HTR-8/SVneo (cell line): ENCODE measurements around the gene CACNA1C.

Experiments used
- DNase-seq: peaks from one replicate; pipeline ENCODE4 v3.0.0; 2011; ENCODE audit warnings: low spot score, mixed read lengths; ENCODE audit not compliant: insufficient read length
- FAIRE-seq: peaks from 2 replicates; lab custom pipeline; 2011; peaks lifted over from hg19 to GRCh38; lab: Jason Lieb, UNC

CACNA1C gene

GRCh38 chr12:2631653-2632350 is 579.0 kb downstream of the CACNA1C start:
- FAIRE-seq = no peak

GRCh38 chr12:2633176-2633824 is 580.5 kb downstream of the CACNA1C start:
- FAIRE-seq = no peak
- DNase-seq = no peak

More at GRCh38 chr12:2631653-2632350, 579.0 kb downstream of the CACNA1C start:
- DNase-seq = no peak

DNA sequence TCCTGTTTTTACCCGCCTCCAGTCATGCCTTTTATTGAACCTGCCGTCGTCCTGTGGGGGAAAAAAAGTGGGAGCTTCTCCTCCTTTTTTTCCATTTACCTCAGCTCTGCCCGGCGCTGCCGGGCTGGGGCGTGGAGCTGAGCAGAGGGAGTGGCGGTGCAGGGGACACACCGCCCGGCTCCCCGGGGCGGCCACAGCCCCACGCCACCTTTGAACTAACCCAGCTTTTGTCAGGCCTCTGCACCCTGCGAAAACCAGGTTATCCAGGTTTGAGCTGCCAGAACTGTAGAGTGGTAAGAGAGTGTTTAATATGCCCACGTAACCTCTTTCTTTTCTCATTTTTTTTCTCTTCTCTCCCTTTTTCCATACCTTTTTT is 581.0 kb downstream of the CACNA1C start:
- no peak for FAIRE-seq

GRCh38 chr12:2634471-2634870 is 581.7 kb downstream of the CACNA1C start:
- no peak for DNase-seq
- FAIRE-seq = no peak

More for the DNA sequence above, 581.0 kb downstream of the CACNA1C start:
- no peak for DNase-seq

DNA sequence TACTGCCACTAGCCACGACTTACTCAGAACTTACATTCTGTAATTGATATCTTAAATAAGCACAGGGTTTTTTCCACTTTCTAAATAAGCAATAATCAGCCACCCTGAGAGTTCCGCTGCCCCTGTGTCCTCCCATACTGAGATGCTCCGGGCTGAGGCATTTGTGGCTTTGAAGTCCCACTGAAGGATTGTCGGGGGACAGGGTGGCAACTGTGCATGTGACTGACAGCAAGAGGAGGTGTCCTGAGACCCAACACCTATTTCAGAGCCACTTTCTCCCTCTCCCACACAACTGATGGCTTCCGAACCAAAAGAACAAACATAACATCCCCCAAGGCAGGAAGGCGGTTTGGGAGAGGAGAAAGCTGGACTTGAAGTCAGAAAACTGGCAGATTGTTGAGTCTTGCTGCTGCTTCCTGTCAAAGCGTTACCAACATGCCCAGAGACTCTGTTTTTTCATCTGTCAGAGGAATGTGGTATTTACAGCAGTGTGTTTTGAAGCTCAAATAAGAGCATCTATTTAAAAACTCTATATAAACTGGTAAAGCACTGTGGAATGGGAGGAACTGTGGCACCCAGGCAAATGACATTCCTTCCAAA is 584.1 kb downstream of the CACNA1C start:
- no peak for DNase-seq
- FAIRE-seq = no peak

- FAIRE-seq = no peak
- no peak for DNase-seq
These were observed 584.6 kb downstream of the CACNA1C start for GRCh38 chr12:2637371-2637770.

DNA sequence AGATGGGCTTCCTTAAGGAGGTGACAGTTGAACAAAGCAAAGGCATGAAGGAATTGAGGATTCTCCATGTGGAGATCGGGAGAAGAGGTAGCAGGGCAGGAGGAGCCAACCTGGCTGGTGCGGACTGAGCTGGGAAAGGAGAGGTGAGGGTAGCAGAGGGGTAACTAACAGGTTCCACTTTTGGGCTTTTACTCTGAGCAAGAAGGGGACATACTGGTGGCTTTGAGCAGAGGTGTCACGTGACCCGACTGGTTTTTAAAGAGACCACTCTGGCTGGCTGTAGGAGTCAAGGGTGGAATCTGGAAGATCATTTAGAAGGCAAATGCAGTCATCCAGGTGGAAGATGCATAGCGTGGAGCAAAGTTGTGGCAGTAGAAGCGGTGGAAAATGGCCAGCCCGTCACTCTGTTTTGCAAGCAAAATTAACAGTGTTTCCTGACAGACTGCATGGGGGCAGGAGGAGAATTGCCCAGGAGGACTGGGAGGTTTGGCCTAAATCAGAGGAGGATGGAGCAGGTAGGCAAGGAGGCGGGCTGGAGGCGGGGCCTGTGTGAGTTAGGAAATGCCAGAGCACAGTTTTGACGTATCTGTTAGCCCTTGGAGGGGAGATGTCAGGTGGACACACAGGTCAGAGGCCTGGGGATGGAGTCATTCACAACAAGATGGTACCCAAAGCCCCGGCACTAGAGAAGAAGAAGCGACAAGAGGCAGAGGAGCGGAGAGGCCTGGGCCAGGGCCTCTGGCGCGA is 585.7 kb downstream of the CACNA1C start:
- FAIRE-seq (no peak), DNase-seq (no peak)

DNA sequence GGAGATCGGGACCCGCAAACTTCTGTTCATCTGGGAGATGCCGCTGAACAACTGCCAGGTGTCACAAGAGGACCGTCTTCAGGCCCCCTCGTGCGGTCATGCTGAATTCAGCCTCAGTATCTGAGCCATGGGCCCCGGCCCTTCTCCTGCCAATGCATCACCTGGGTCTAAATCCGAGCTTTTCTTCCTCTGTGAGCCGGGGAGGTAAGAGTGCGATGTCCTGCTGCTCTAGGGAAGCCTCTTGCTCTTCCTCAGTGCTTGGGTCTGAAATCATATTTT is 586.2 kb downstream of the CACNA1C start:
- FAIRE-seq = no peak
- DNase-seq = no peak

DNA sequence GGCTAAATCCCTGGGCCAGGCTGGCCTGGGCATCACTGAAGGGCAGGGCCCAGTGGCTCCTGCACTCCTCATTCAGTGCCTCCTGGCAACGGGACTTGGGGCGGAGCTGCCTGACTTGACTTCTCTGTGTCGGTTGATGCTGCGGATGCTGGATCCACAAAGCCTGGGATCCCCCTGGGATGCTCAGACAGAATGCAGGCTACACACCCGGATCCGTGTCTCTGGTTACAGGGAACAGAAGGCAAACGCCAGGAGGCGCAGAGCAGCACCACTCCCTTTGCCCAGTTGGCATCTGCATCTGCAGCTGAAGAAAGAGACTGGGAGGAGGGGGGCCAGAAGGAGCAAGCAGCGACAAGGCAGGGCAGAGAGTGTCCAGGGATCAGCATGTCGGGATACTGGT is 587.5 kb downstream of the CACNA1C start:
- no peak for DNase-seq
- no peak for FAIRE-seq

GRCh38 chr12:2640709-2641108 is 587.9 kb downstream of the CACNA1C start:
- FAIRE-seq = peak; percentile 99

GRCh38 chr12:2641207-2641606 is 588.4 kb downstream of the CACNA1C start:
- FAIRE-seq (no peak), DNase-seq (peak; percentile 57)

More at GRCh38 chr12:2640709-2641108, 587.9 kb downstream of the CACNA1C start:
- DNase-seq = peak; percentile 96

DNA sequence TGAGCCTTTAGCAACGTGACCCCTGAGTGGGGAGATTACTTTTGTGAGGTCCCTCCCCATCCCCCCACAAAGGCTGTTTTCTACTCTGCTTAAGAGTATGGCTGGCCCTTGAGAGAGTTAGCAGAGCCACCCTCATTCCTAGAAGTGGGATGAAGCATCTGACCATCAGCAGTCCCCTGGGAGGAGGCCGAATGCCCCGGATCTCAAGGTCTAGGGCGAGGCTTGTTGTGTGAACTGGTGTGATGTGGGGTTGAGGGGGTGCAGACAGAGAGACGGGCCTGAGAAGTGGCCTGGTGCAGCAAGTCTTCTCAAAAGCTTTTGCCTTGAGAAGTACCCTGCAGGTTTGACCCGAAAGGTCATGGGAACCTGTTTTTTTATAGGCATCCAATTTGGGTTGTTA is 589.0 kb downstream of the CACNA1C start:
- no peak for FAIRE-seq
- no peak for DNase-seq

DNA sequence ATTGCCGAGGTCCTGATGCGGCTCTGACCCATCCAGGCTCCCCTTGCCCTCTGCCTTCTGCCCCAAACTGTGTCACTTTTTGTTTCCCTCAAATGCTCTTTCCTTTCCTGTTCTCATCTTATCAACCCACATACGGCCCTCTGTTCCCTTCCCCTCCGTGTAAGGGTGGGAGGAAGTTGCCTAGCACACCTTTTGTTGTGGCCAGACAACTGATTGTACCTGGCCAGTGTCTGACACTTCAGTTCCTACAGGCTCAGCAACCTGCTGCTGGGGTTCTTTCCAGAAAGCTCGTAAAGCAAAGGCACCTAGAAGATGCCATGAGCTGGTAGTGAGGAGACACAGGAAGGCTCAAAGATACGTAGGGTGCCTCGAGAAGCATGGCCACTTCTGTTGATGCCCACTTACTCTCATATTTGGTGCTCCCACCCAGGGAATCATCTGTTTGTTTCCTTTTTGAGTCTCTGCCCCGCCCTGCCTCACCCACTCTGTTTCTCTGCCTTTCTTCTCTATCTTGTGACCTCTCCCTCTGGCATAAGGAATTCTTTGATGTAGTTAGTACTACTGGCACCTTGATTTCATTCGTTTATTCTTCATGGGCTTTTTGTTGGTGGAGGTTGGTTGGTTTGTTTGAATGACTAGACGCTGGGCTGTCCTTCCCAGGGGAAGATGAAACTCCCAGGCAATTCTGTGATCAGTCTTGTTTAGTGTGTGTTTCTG is 589.5 kb downstream of the CACNA1C start:
- FAIRE-seq (no peak), DNase-seq (no peak)

- no peak for DNase-seq
- FAIRE-seq = no peak
These were observed 590.2 kb downstream of the CACNA1C start for GRCh38 chr12:2642896-2643425.

DNA sequence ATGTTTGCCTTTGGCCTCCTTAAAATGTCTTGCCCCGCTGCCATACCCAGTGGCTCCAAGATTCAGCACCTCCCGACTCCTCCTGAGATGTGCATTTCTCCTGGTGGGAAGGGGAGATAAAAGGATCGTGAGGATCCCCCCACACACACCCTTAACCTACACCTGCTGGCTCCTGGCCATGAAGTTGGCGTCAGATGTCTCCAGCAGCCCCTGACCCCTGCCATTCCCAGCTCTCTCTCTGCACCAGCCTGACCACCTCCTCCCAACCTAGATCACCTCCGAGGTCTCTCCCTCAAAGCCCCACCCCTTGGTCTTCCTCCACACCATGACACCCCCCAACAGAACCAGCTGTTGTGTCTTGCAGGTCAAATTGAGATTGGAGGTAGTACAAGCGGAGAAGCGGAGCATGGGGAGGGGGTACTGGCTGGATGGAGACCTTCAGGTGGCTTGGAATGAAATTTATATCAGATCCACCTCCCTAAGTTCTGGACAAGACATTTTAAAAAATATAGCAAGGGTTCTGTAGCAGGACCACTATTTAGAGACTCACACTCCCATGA is 590.9 kb downstream of the CACNA1C start:
- FAIRE-seq (no peak), DNase-seq (no peak)

DNA sequence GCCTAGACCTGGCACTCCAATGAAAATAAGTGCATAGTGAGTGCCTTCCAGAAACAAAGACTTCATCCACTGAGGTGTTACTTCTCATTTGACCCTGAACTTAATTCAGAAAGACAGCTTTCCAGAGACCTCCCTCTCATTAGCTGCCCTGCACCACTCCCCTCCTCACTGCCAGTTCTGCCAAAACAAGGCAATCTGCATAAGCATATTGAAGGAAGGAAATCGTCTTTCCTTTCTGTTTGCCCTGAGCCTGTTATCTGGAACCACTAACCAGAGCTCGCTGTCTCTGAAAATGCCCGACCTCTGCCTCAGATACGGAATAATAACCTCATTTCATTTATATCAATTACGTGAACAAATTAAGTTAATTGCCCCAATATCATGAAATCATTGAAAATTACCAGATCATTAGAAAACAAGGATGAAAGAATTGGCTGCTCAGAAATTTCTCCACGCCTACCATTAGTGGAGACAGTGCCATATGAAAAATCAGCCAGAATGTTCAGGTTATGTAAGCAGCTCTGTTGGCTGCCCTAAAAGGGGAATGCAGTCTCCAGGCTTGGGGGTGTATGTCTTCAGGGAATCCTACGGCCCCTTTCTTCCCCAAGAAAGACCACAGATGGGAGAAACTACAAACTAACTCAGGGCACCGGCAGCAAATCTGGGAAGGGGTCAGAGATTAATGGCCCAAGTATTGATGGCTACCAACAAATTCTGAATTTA is 592.1 kb downstream of the CACNA1C start:
- DNase-seq (no peak), FAIRE-seq (peak; percentile 9)

DNA sequence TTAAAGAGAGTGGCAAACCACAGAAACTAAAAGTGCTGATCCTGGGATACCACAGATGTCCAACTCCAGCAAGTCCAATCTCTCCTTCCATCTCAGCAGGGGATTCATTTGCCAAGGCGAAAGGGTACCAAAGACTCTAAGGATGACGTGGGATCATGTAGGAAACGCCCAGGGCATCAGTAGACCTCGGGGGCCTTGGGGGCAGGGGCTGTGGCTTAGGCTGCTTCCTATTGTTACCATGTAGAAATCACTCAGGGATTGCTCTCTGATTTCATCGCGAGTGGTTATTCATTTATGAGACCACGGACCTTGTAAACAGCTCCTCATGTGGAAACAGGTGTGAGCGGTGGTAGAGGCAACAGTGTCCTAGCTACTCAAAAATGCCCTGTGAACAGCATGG is 592.7 kb downstream of the CACNA1C start:
- FAIRE-seq = no peak
- DNase-seq = no peak

DNA sequence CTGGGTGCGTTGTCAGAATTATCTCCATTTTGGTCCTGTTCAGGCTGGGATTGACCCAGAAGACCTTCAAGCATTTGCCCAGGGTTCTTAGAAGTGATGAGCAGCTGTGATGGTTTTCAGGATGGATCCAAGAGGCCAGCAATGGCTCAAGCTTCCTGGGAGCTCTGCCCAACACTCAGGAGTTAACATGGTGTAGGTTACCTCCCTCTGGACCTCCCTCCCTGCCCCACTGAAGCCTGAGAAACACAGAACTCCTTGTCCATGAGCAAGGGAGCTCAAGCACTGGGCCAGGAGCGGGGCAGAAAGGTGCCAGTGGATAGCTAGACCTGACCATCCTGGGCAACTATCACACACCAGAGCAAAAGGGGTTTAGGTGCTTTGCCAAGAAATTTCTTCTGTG is 593.6 kb downstream of the CACNA1C start:
- FAIRE-seq (no peak), DNase-seq (no peak)

- DNase-seq (no peak), FAIRE-seq (no peak)
These were observed 594.4 kb downstream of the CACNA1C start for GRCh38 chr12:2647186-2647585.
